HG02623 (cell line): ENCODE measurements around the gene VIPR1.
"Not testable (repeated sequence)": the region's sequence is repeated elsewhere in the genome, so short reads cannot be mapped to it uniquely, and the experiment has no call there.

Experiments used
- ATAC-seq: cut with Tn5 transposase; IDR thresholded peaks from one replicate; pipeline ENCODE4 v1.9.1; 2021; ENCODE audit warnings: moderate library complexity; ENCODE audit not compliant: unreplicated experiment

The VIPR1 gene

GRCh38 chr3:42531470-42531869 lies 29.0 kb downstream of the VIPR1 start:
- ATAC-seq = no peak

GRCh38 chr3:42532229-42532628 lies 29.8 kb downstream of the VIPR1 start:
- ATAC-seq = no peak

- no peak for ATAC-seq
These were observed 30.9 kb downstream of the VIPR1 start for GRCh38 chr3:42533161-42533897.

GRCh38 chr3:42535981-42536784 lies 33.7 kb downstream of the VIPR1 start:
- no peak for ATAC-seq

GRCh38 chr3:42537350-42537749 lies 34.9 kb downstream of the VIPR1 start:
- no peak for ATAC-seq

GRCh38 chr3:42539871-42540714 lies 37.6 kb downstream of the VIPR1 start:
- peak; percentile 61 for ATAC-seq

GRCh38 chr3:42541079-42541478 lies 38.6 kb downstream of the VIPR1 start:
- no peak for ATAC-seq

GRCh38 chr3:42544492-42545283 lies 42.2 kb downstream of the VIPR1 start:
- ATAC-seq = no peak

- no peak for ATAC-seq
These were observed 42.9 kb downstream of the VIPR1 start for GRCh38 chr3:42545284-42545900.

- no peak for ATAC-seq
These were observed 44.3 kb downstream of the VIPR1 start for GRCh38 chr3:42546691-42547213.

- no peak for ATAC-seq
These were observed 45.0 kb downstream of the VIPR1 start for GRCh38 chr3:42547401-42547945.

GRCh38 chr3:42549131-42549530 lies 46.7 kb downstream of the VIPR1 start:
- no peak for ATAC-seq

- no peak for ATAC-seq
These were observed 47.8 kb downstream of the VIPR1 start for GRCh38 chr3:42550250-42550649.

GRCh38 chr3:42552830-42553229 lies 50.4 kb downstream of the VIPR1 start:
- ATAC-seq = no peak

- ATAC-seq = no peak
These were observed 53.7 kb downstream of the VIPR1 start for GRCh38 chr3:42556089-42556632.

GRCh38 chr3:42556817-42557216 lies 54.4 kb downstream of the VIPR1 start:
- ATAC-seq = not testable (repeated sequence)

- no peak for ATAC-seq
These were observed 55.4 kb downstream of the VIPR1 start for GRCh38 chr3:42557854-42558253.

GRCh38 chr3:42562047-42562907 lies 59.8 kb downstream of the VIPR1 start:
- ATAC-seq = no peak
